Hepatocyte (in vitro differentiated cells): ENCODE measurements around the gene METAP1D. TPM values are rescaled to one million over a fixed set of nuclear protein-coding genes. Genes with fewer than 3 reads are reported as not detected.
A peak's percentile ranks its signal among the peaks of the same experiment; 100 is the strongest.

Experiments used
- DNase-seq: peaks from one replicate; pipeline ENCODE4 v3.0.0-alpha.2; 2016; ENCODE audit warnings: low spot score
- H2AFZ ChIP-seq: fragments of 200-600 bp; sonication (generic); 2 replicates; pipeline ENCODE4 v1.6.0; 2016; ENCODE audit warnings: antibody characterized with exemption, mild to moderate bottlenecking
- H3K27ac ChIP-seq: fragments of 200-600 bp; sonication (generic); 2 replicates; pipeline ENCODE4 v1.5.1; 2016; ENCODE audit warnings: mild to moderate bottlenecking
- H3K27me3 ChIP-seq: fragments of 200-600 bp; sonication (generic); 2 replicates; pipeline ENCODE4 v1.6.1; 2016
- H3K36me3 ChIP-seq: fragments of 200-600 bp; sonication (generic); replicated peaks from 2 replicates; pipeline ENCODE4 v1.5.1; 2016; ENCODE audit warnings: low read depth; ENCODE audit not compliant: insufficient read depth
- H3K4me1 ChIP-seq: fragments of 200-600 bp; sonication (generic); 2 replicates; pipeline ENCODE4 v1.5.1; 2016; ENCODE audit warnings: mild to moderate bottlenecking, moderate library complexity; ENCODE audit not compliant: insufficient read depth
- H3K4me2 ChIP-seq: fragments of 200-600 bp; sonication (generic); 2 replicates; pipeline ENCODE4 v1.6.0; 2016
- H3K4me3 ChIP-seq: fragments of 200-600 bp; sonication (generic); 2 replicates; pipeline ENCODE4 v1.5.1; 2016; ENCODE audit warnings: mild to moderate bottlenecking
- H3K79me2 ChIP-seq: fragments of 200-600 bp; sonication (generic); 2 replicates; pipeline ENCODE4 v1.6.0; 2017; ENCODE audit warnings: mild to moderate bottlenecking
- H3K9me2 ChIP-seq: fragments of 200-600 bp; sonication (generic); replicated peaks from 2 replicates; pipeline ENCODE4 v1.6.0; 2017; ENCODE audit warnings: mild to moderate bottlenecking; ENCODE audit not compliant: insufficient read depth
- H3K9me3 ChIP-seq: fragments of 200-600 bp; sonication (generic); 2 replicates; pipeline ENCODE4 v1.5.1; 2016; ENCODE audit warnings: low read depth, mild to moderate bottlenecking
- H4K20me1 ChIP-seq: fragments of 200-600 bp; sonication (generic); 2 replicates; pipeline ENCODE4 v1.6.0; 2016; ENCODE audit warnings: mild to moderate bottlenecking; ENCODE audit not compliant: insufficient read depth, poor library complexity, severe bottlenecking
- CTCF ChIP-seq: fragments of 200-600 bp; sonication (generic); IDR thresholded peaks from 2 replicates; pipeline ENCODE4 v1.5.1; 2016; ENCODE audit warnings: antibody characterized with exemption, mild to moderate bottlenecking; ENCODE audit not compliant: poor library complexity
- EZH2 ChIP-seq: fragments of 200-600 bp; sonication (generic); IDR thresholded peaks from 2 replicates; pipeline ENCODE4 v1.6.1; 2016; ENCODE audit warnings: antibody characterized with exemption, mild to moderate bottlenecking, borderline replicate concordance
- EZH2phosphoT487 ChIP-seq: fragments of 200-600 bp; sonication (generic); IDR thresholded peaks from one replicate; pipeline ENCODE4 v1.6.1; 2018; ENCODE audit warnings: antibody characterized with exemption, mild to moderate bottlenecking, low read depth, moderate library complexity; ENCODE audit not compliant: unreplicated experiment, severe bottlenecking
- whole genome bisulfite sequencing: methylation state at CpG from one replicate; pipeline ENCODE4 v1.1.6; 2016; ENCODE audit warnings: low lambda C conversion rate; ENCODE audit errors: missing lambda C conversion rate; 5-methylcytosine and 5-hydroxymethylcytosine counted together
- polyA plus RNA-seq: library from polyadenylated mRNA; unstranded; fragments of >200 nt; fragmentation: Nextera tagmentation; extraction: Ambion mirVana; gene quantifications from 2 replicates; pipeline ENCODE4 v1.2.1, GENCODE V29; 2016
- total RNA-seq: library from RNA; depleted of rRNA; stranded (reverse); fragments of >200 nt; gene quantifications from 2 replicates; pipeline ENCODE4 v1.2.3, GENCODE V29; 2014

Gene METAP1D
- total RNA-seq (2.8 and 5.7 TPM in 2 replicates), polyA plus RNA-seq (6.0 and 9.4 TPM in 2 replicates)

- H3K36me3 ChIP-seq, result no peaks in the 10 kb centered on the region
- H3K27ac ChIP-seq, result peak within 1 kb of the TSS; percentile 49
- peak within 1 kb of the TSS; percentile 86 for H3K4me2 ChIP-seq
- peaks cover 20% of the 10 kb centered on the region for H3K27me3 ChIP-seq
- peak; percentile 96 for DNase-seq
- H3K9me2 ChIP-seq, result no peaks in the 10 kb centered on the region
- no peak for TF ChIP-seq CTCF
- no peak for TF ChIP-seq EZH2phosphoT487
- no peak for TF ChIP-seq EZH2
- no peaks in the 10 kb centered on the region for H3K4me1 ChIP-seq
- H3K4me3 ChIP-seq, result peak within 1 kb of the TSS; percentile 73
- no peaks in the 10 kb centered on the region for H3K9me3 ChIP-seq
- H4K20me1 ChIP-seq, result no peaks in the 10 kb centered on the region
- no peaks in the 10 kb centered on the region for H3K79me2 ChIP-seq
- peak within 1 kb of the TSS; percentile 88 for H2AFZ ChIP-seq
- WGBS, result 1% methylated on average over 73 of the region's 73 CpGs
Observed at GRCh38 chr2:171999604-172000469, at the start of gene METAP1D. Gene METAP1D (plus strand): TSS chr2:171999953. CDS start chr2:171999970, 17 bp downstream.

- no peaks in the 10 kb centered on the region for H3K9me3 ChIP-seq
- no peak for TF ChIP-seq EZH2
- no peak for TF ChIP-seq EZH2phosphoT487
- no peak for TF ChIP-seq CTCF
Observed at GRCh38 chr2:171952276-171952675, 47.5 kb upstream of the METAP1D start.

GRCh38 chr2:171952748-171953147, 47.0 kb upstream of the METAP1D start:
- H2AFZ ChIP-seq, result no peak overlapping the region
- H3K27me3 ChIP-seq, result no peaks in the 10 kb centered on the region
- no peaks in the 10 kb centered on the region for H3K9me2 ChIP-seq
- WGBS, result over 99% methylated on average over 3 of the region's 3 CpGs
- no peaks in the 10 kb centered on the region for H3K9me3 ChIP-seq
- no peaks in the 10 kb centered on the region for H3K4me1 ChIP-seq
- TF ChIP-seq EZH2 (no peak), EZH2phosphoT487 (no peak), CTCF (no peak)
- no peak overlapping the region for H3K4me2 ChIP-seq
- H3K27ac ChIP-seq, result no peak overlapping the region
- no peaks in the 10 kb centered on the region for H3K79me2 ChIP-seq
- H3K36me3 ChIP-seq, result no peaks in the 10 kb centered on the region
- no peak overlapping the region for H3K4me3 ChIP-seq
- H4K20me1 ChIP-seq, result no peaks in the 10 kb centered on the region
- DNase-seq, result no peak

More at GRCh38 chr2:171952276-171952675, 47.5 kb upstream of the METAP1D start:
- Histone ChIP-seq H3K27me3 (no peaks in the 10 kb centered on the region), H3K79me2 (no peaks in the 10 kb centered on the region), H3K9me2 (no peaks in the 10 kb centered on the region), H3K36me3 (no peaks in the 10 kb centered on the region), H4K20me1 (no peaks in the 10 kb centered on the region), H3K27ac (no peak overlapping the region), H3K4me1 (no peaks in the 10 kb centered on the region), H3K4me3 (no peak overlapping the region), H2AFZ (no peak overlapping the region), H3K4me2 (no peak overlapping the region)
- no peak for DNase-seq
